NOMO-1 (cell line): ENCODE data around the gene KRT16.
"Not testable (repeated sequence)": the region's sequence is repeated elsewhere in the genome, so short reads cannot be mapped to it uniquely, and the experiment has no call there.

Experiments used
- DNase-seq, 2 experiments: peaks; one replicate each; lab custom pipeline; 2025; ENCODE audit not compliant: unreplicated experiment in 2 of 2; lab: John Stamatoyannopoulos, UW

KRT16 gene

DNA sequence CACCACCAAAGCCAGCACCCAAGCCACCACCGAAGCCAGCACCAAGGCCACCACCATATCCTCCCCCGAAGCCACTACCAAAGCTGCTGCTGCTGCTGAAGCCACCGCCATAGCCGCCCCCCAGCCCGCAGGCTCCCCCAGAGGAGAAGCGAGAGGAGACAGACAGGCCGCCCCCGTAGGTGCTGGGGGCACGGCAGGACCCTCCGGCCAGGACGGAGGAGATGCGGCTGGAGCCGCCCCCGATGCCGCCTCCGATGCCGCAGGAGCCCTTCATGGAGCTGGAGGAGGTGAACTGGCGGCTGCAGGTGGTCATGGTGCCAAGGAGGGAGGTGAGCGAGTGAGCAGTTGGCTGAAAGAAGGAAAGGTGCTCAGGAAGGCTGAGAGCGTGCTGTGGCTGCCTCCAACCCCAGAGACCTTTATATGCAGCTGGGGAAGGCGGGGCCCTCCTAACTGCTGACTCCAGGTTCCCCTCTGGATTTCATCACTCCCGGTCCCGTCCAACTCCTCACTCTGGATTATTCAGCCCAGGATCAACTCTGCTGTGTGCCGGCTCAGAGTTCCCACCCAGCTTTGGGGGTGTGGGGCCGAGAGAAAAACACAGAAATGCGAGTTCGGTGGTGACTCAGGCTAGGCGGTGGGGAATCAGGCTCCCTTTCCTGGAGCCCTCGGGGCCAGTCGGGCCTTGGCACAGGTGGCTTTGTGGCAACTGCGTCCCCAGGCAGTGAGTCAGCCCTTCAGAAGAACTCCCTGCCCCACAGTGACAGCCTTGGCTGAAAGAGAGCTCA is at the start of gene KRT16:
Gene KRT16, minus strand, starts transcription at position 392 of the 785 bp plus-strand sequence. Its CDS starts 79 bp downstream, at position 313.
- DNase-seq: not testable (repeated sequence)

DNA sequence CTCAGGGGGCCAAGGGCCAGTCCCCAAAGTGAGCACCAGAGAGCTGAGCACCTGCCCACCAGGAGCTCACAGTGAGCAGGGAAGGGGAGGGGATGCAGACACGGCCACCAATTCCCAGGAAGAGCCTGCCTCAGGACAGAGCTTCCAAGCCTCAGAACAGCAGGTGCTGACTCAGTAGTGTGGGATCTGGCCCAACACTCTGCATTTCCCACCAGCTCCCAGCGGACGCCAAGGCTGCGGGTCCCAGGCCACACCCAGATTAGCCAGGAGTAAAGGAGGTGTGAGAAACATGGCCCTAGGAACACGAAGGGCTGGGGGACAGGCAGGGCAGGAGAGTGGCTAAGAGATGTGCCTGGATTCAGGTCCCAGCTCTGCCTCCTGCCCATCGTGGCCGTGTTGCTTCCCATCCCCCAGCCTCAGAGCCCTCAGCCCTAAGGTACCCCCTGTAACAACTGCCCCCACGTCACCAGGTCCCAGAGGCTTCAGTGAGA is 47.7 kb upstream of the KRT16 start:
- no peak for DNase-seq

- DNase-seq: no peak
These were observed 47.1 kb upstream of the KRT16 start for GRCh38 chr17:41659427-41660212.

DNA sequence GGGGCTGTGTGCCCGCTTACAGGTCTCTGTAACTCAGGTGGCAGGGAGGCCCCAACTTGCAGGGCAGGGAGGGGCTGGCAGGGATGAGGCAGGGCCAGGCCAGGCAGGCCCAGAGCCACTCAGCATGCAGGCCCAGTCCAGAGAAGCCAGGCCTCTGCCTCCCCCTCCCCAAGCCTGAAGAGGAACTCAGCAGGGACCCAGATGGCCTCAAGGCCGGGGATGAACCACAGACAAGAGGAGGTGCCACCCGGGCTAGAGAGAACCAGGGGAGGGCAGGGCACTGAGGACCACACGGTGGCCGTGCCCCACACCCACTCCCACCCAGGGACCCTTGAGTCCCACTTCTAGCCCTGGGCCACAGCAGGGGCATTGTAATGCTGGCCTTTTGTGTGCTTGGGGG is 46.3 kb upstream of the KRT16 start:
- no peak for DNase-seq

- DNase-seq: no peak
These were observed 45.4 kb upstream of the KRT16 start for GRCh38 chr17:41657936-41658335.

GRCh38 chr17:41657176-41657754 is 44.7 kb upstream of the KRT16 start:
- no peak for DNase-seq

DNA sequence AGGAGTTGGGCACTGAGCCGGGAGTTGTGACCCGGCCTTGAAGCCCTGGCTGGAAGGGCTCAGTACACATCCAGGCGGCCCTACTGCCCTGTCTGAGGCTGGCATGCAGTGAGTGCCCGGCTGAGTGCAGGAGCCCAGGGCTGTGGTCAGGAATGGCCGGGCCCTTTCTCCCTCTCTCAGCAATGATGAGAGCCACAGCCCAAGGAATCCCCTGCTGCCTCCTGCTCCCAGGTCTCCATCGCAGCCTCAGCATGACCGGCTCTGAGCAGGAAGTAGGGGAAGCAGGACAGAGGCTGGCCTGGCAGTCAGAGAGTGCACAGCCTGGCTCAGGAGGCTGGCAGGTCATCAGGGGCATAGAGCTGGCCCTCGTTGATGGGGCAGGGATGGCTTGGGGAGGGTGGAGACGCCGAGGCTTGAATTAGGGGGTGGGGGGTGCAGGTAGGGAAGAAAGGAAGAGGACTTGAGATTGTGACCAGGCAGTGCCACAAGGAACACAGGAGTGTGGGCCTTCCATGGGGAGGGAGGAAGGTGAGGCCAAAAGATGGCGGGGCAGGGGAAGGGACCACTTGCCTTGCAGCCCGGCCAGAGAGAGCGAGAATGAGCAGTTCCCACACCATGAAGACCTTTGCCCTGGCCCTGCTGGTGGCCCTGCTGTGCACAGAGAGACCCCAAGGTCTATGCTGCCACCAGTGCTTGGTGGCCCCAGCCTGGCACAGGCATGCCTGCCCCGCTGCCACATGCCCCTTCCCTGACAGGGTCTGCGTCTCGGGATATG is 43.9 kb upstream of the KRT16 start:
- no peak for DNase-seq

- DNase-seq: no peak
These were observed 43.1 kb upstream of the KRT16 start for GRCh38 chr17:41655611-41656111.

DNA sequence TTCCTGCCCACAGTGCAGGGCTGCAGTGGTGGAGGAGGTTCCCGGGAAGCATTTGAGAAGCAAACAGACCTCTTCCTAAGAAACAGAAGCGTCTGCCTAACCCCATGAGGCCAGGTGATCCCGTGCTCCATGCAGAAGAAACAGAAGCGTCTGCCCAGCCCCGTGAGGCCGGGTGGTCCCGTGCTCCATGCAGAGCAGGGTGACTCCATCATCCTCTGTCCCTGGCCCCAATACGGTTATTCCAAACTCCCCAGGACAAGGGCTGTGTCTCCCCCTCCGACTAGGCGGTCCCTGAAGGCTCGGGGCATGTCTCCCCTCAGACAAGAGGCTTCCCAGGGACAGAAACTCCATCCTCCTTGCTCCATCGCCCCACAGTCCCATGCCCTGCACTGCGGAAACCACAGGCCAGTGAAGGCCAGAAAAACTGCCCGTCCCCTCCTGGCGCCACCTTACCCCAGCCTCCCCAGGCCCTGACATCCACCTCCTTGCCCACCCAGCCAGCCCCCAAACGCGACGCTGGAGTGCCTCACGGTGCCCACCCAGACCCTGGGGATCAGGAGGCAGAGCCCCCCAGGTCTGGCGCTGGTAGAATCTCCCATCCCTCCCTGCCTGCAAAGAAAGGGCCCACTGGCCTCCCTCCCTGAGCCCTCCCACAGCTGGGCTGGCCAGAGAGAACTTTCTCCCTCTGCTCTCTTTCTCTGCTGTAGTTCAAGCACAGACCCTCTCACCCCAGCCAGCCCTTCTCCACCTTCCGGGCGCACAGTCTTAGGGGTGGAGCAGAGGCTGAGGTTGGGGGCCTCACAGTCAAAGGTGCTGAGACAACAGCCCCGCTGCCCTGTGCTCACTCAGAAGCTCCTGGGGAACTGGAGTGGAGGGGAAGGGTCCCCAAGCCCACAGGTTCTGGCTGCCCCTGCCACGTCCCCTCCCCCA is 42.4 kb upstream of the KRT16 start:
- DNase-seq: no peak

- no peak for DNase-seq
These were observed 41.5 kb upstream of the KRT16 start for GRCh38 chr17:41653892-41654677.

DNA sequence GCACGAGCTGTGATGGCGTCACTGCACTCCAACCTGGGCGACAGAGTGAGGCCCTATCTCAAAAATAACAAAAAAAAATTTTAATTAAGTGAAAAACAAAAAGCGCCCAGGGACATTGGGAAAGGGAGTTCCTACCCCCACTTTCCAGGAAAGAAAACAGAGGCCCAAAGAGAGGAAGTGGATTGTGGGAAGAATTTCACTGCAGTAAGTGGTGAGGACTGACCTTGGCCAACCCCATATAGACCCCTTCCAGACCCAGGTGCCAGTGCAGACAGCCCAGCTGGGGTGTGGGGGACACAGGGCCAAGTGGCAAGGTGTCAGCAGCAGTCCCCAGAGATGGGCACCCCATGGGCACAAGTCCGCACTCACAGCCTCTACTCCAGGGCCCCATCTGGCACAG is 40.9 kb upstream of the KRT16 start:
- no peak for DNase-seq

GRCh38 chr17:41652461-41652970 is 39.9 kb upstream of the KRT16 start:
- DNase-seq: no peak

DNA sequence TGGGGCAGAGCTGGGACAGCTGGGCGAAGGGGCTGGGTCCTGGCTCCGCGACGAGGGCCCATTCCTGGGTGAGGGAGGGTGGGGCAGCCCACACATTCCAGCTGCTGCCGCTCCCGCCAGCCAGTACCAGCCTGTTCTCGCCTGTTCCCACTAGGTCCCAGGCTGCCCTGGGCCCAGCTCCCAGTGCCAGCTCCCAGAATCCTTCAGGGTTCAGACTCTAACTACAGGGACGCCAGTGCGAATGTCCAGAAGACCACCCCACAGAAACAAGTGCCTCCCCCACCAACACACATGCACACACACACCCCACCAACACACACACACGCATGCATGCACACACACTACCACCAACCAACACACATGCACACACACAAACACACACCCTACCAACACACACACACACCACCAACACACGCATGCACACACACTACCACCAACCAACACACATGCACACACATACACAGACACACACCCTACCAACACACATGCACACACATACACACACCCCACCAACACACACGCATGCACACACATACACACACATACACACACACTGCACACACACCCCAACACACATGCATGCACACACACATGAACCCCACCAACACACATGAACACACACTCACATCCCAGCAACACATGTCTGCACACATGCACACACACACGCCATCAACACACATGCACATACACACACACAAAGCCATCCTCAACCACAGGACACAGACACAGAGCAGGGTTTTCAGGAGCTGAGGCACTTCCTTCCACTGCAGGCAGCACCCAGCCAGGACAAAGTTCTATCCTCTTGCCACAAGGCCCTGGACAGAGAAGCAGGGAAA is 39.3 kb upstream of the KRT16 start:
- no peak for DNase-seq

- no peak for DNase-seq
These were observed 38.4 kb upstream of the KRT16 start for GRCh38 chr17:41650794-41651624.

GRCh38 chr17:41649923-41650519 is 37.5 kb upstream of the KRT16 start:
- no peak for DNase-seq

DNA sequence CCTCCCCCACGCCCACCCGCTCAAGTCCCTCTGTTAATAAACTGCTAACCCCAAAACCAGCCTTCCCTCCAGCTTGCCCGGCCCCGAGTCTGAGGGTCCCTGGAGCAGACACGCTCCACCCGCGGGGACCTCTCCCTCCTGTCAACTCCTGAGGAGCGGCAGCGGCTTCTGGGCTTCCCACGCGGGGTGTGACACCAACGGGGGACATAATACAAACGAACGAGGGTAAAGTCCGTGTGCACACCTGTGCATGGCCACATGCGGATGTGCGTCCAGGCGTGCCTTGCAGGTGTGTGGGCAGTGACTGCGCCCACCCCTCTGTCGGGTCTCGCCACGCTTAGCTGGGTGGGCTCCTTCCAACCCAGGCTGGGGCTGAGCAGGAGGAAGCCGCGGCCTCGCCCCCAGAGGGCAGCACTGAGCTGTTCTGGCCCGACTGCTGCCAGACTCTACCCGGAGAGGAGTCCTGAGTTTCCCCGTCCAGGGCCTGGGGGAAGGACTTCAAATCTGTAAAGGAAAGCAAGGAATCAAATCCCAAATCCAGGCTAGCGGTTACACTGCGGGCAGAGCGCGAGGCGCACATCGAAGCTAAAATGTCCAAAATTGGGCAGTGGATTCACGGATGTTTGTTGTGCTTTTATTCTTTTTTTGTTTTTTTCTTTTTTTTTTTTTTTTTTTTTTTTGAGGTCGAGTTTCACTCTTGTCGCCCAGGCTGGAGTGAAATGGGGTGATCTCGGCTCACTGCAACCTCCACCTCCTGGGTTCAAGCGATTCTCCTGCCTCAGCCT is 36.0 kb upstream of the KRT16 start:
- DNase-seq: peak; percentile 66
